Measurements from ENCODE around the gene PET117.

PET117 gene

DNA sequence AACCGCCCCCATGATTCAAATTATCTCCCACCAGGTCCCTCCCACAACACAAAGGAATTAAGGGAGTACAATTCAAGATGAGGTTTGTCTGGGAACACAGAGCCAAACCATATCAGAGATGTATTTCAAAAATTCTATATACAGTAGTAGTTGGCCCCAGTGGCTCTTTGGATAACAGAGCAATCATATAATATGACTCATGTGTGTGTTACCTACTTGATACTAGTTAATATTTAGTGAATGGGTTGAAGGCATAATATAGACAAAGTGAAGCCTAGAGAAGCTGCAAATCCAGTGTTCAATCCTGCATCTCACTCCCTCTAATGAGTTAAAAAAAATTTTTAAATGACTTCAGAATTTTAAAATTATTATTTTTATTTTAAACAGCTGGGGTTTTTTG, 43.2 kb downstream of the PET117 start:
- Histone ChIP-seq H3K36me3 (ENCODE audit: control insufficient read depth, insufficient read depth, low read length) (peaks cover 28% of the 10 kb centered on the region), H3K27ac (ENCODE audit: insufficient read depth, low read length, poor library complexity, severe bottlenecking) (no peak overlapping the region), H3K27me3 (replicated peaks; ENCODE audit: control insufficient read depth, insufficient read depth, low read length, poor library complexity, severe bottlenecking) (no peaks in the 10 kb centered on the region), H3K4me3 (ENCODE audit: insufficient read depth, low read depth, low read length, poor library complexity, severe bottlenecking) (no peak overlapping the region), H3K4me1 (ENCODE audit: control insufficient read depth, insufficient read depth, low read length, poor library complexity, severe bottlenecking) (no peaks in the 10 kb centered on the region), H3K9me3 (ENCODE audit: control insufficient read depth, low read length) (no peaks in the 10 kb centered on the region)
- no peak for DNase-seq

DNA sequence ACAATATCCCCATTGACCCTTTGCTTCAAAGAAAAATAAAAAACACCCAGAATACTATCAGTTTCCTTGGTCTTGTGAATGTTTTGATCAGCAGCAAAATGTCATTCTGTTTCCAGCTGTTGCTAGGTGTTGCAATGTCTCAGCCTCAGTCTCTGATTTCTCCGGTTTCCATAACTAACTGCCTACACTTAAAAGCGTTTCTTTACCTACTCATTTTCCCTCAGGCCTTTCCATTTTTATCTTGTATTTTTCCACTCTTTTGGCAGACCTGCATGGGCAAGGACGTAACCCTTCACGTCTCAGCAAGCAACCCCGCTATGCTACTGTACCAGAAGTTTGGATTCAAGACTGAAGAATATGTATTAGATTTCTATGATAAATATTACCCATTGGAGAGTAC, 49.4 kb downstream of the PET117 start:
- Histone ChIP-seq H3K4me1 (ENCODE audit: control insufficient read depth, insufficient read depth, low read length, poor library complexity, severe bottlenecking) (no peaks in the 10 kb centered on the region), H3K36me3 (ENCODE audit: control insufficient read depth, insufficient read depth, low read length) (peaks cover 55% of the 10 kb centered on the region), H3K27me3 (replicated peaks; ENCODE audit: control insufficient read depth, insufficient read depth, low read length, poor library complexity, severe bottlenecking) (no peaks in the 10 kb centered on the region), H3K9me3 (ENCODE audit: control insufficient read depth, low read length) (no peaks in the 10 kb centered on the region), H3K4me3 (ENCODE audit: insufficient read depth, low read depth, low read length, poor library complexity, severe bottlenecking) (no peak overlapping the region), H3K27ac (ENCODE audit: insufficient read depth, low read length, poor library complexity, severe bottlenecking) (no peak overlapping the region)
- no peak for DNase-seq

DNA sequence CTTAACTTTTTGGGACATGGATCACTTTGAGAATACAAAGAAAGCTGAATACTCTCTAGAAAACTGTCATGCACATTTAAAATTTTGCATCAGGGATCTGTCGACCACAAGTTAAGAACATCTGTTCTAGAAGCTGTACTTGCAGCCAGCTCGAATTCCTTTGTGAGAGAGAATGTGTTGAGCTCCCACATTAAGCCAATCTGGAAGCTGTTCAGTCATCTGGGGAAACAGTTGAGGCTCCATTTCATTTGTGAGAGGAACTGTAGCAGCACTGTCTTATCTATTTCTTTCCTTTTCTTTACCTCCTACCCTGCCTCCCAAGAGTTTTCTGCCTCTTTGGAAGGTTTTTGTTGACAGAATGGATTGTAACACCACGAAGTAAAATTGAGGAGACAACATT, 50.8 kb downstream of the PET117 start:
- H3K27me3 ChIP-seq (replicated peaks; ENCODE audit: control insufficient read depth, insufficient read depth, low read length, poor library complexity, severe bottlenecking), result no peaks in the 10 kb centered on the region
- peaks cover 48% of the 10 kb centered on the region for H3K36me3 ChIP-seq (ENCODE audit: control insufficient read depth, insufficient read depth, low read length)
- DNase-seq, result no peak
- H3K4me3 ChIP-seq (ENCODE audit: insufficient read depth, low read depth, low read length, poor library complexity, severe bottlenecking), result no peak overlapping the region
- no peaks in the 10 kb centered on the region for H3K9me3 ChIP-seq (ENCODE audit: control insufficient read depth, low read length)
- no peaks in the 10 kb centered on the region for H3K4me1 ChIP-seq (ENCODE audit: control insufficient read depth, insufficient read depth, low read length, poor library complexity, severe bottlenecking)
- H3K27ac ChIP-seq (ENCODE audit: insufficient read depth, low read length, poor library complexity, severe bottlenecking), result no peak overlapping the region

DNA sequence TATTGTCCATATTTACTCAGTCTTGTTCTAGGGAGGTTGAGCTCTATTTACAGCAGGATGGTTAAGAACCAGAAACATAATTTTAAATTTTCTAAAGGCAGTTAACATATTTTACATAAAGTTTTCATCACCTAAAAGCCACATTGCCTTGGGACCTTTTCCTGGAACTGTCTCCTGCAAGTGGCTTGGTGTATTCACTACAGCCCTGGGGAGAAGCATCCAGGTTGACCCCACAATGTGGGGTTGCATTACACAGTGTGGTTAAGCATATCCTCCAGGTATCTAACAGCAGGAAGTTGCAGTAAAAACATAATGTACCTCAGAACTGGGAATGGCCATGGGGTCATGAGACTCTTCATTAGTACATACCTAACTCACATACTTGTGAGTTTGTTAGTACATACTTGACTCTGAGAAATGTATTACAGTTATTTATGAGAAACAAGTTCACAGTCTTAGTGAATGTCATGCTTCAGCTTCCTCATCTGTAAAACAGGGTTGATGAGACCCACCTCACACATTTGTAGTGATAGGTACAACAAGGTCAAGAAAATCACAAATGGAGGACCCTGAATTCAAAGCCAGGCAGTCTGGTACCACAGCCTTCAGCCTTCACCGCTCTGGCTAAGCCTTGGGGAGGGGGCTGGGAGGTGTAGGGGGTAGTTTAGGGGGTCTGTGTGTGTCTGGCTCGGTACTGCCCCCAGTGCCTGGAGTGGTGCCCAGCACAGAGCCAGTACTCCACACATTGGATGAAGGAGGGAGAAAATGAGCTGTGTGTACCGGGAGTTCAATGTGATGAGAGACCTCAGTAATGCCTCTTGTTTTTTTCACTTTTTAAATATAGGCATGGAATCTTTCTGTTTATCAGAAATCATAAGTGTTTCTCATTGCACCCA, 52.9 kb downstream of the PET117 start:
- Histone ChIP-seq H3K36me3 (ENCODE audit: control insufficient read depth, insufficient read depth, low read length) (peaks cover 29% of the 10 kb centered on the region), H3K27me3 (replicated peaks; ENCODE audit: control insufficient read depth, insufficient read depth, low read length, poor library complexity, severe bottlenecking) (no peaks in the 10 kb centered on the region), H3K27ac (ENCODE audit: insufficient read depth, low read length, poor library complexity, severe bottlenecking) (no peak overlapping the region), H3K4me1 (ENCODE audit: control insufficient read depth, insufficient read depth, low read length, poor library complexity, severe bottlenecking) (no peaks in the 10 kb centered on the region), H3K9me3 (ENCODE audit: control insufficient read depth, low read length) (no peaks in the 10 kb centered on the region), H3K4me3 (ENCODE audit: insufficient read depth, low read depth, low read length, poor library complexity, severe bottlenecking) (no peak overlapping the region)
- no peak for DNase-seq

DNA sequence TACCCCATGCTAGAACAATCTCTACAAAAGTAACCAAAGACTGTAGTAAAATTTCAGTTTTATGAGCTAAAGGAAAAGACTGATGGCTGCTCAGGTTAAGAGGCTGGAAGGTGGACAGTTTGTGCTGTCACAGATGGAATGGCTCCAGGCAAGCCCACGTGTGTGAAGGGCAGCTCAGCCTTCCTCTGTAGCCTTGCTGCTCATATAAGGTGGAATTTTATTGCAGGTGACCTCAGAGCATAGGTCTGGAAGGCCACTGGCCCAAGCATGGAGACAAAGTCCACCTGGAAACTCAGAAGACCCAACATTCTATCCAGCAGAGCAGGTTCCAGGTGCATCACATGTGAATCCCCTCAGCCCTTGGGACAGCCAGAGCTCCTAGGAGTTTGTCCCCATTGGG, 53.6 kb downstream of the PET117 start:
- no peak overlapping the region for H3K27ac ChIP-seq (ENCODE audit: insufficient read depth, low read length, poor library complexity, severe bottlenecking)
- no peak for DNase-seq
- H3K4me1 ChIP-seq (ENCODE audit: control insufficient read depth, insufficient read depth, low read length, poor library complexity, severe bottlenecking), result no peaks in the 10 kb centered on the region

More for the DNA sequence above, 53.6 kb downstream of the PET117 start:
- Histone ChIP-seq H3K36me3 (ENCODE audit: control insufficient read depth, insufficient read depth, low read length) (peaks cover 22% of the 10 kb centered on the region), H3K4me3 (ENCODE audit: insufficient read depth, low read depth, low read length, poor library complexity, severe bottlenecking) (no peak overlapping the region), H3K9me3 (ENCODE audit: control insufficient read depth, low read length) (no peaks in the 10 kb centered on the region), H3K27me3 (replicated peaks; ENCODE audit: control insufficient read depth, insufficient read depth, low read length, poor library complexity, severe bottlenecking) (no peaks in the 10 kb centered on the region)
